Glutamatergic neuron (in vitro differentiated cells): ENCODE results near the gene PSAP. TPM values are rescaled to one million over a fixed set of nuclear protein-coding genes. Genes with fewer than 3 reads are reported as not detected.

Source experiments
- DNase-seq: peaks from one replicate; pipeline ENCODE4 v3.0.0; 2022
- H3K27ac Mint-ChIP-seq: one replicate; pipeline ENCODE4 v1.8.0; 2020; ENCODE audit warnings: mild to moderate bottlenecking, mixed read lengths, inconsistent platforms; ENCODE audit not compliant: unreplicated experiment
- H3K27me3 Mint-ChIP-seq: one replicate; pipeline ENCODE4 v1.8.0; 2020; ENCODE audit warnings: mild to moderate bottlenecking, moderate library complexity, mixed read lengths, inconsistent platforms; ENCODE audit not compliant: unreplicated experiment
- H3K36me3 Mint-ChIP-seq: one replicate; pipeline ENCODE4 v1.8.0; 2020; ENCODE audit warnings: mild to moderate bottlenecking, mixed read lengths, inconsistent platforms; ENCODE audit not compliant: unreplicated experiment
- H3K4me1 Mint-ChIP-seq: one replicate; pipeline ENCODE4 v1.8.0; 2020; ENCODE audit warnings: mild to moderate bottlenecking, low read depth, mixed read lengths, inconsistent platforms; ENCODE audit not compliant: unreplicated experiment
- H3K4me3 Mint-ChIP-seq: one replicate; pipeline ENCODE4 v1.8.0; 2020; ENCODE audit warnings: mild to moderate bottlenecking, mixed read lengths, inconsistent platforms; ENCODE audit not compliant: unreplicated experiment
- H3K9me3 Mint-ChIP-seq: one replicate; pipeline ENCODE4 v1.8.0; 2020; ENCODE audit warnings: mild to moderate bottlenecking, moderate library complexity, mixed read lengths, inconsistent platforms; ENCODE audit not compliant: unreplicated experiment
- CTCF ChIP-seq: fragments of 200-600 bp; sonication (generic); IDR thresholded peaks from one replicate; pipeline ENCODE4 v1.5.0; 2021; ENCODE audit not compliant: partially characterized antibody, unreplicated experiment
- total RNA-seq: library from RNA; stranded (reverse); fragmentation: NEBNext Ultra II Directional; extraction: Animal tissue kit (Norgen Biotek cat#: 25700); gene quantifications from one replicate; pipeline ENCODE4 v1.2.1, GENCODE V29; 2021; ENCODE audit not compliant: unreplicated experiment

The PSAP gene
- total RNA-seq, 1 donor from 2014 or later, result 737 TPM

GRCh38 chr10:71819441-71819861 lies 31.6 kb downstream of the PSAP start:
- DNase-seq, result no peak
- no peak for TF ChIP-seq CTCF
- Mint-ChIP-seq H3K4me3 (no peak overlapping the region), H3K36me3 (no peaks in the 10 kb centered on the region), H3K27me3 (peaks cover 12% of the 10 kb centered on the region), H3K27ac (no peak overlapping the region), H3K4me1 (no peaks in the 10 kb centered on the region), H3K9me3 (peaks cover 8% of the 10 kb centered on the region)

- peaks cover 12% of the 10 kb centered on the region for H3K27me3 Mint-ChIP-seq
- no peak overlapping the region for H3K27ac Mint-ChIP-seq
- H3K9me3 Mint-ChIP-seq, result peaks cover 8% of the 10 kb centered on the region
- DNase-seq, result no peak
- no peak for TF ChIP-seq CTCF
- no peak overlapping the region for H3K4me3 Mint-ChIP-seq
- H3K4me1 Mint-ChIP-seq, result no peaks in the 10 kb centered on the region
- H3K36me3 Mint-ChIP-seq, result no peaks in the 10 kb centered on the region
Measured at GRCh38 chr10:71818674-71819260, 32.3 kb downstream of the PSAP start.

- Mint-ChIP-seq H3K27ac (no peak overlapping the region), H3K27me3 (peaks cover 14% of the 10 kb centered on the region), H3K9me3 (peaks cover 11% of the 10 kb centered on the region), H3K4me3 (no peak overlapping the region), H3K36me3 (no peaks in the 10 kb centered on the region), H3K4me1 (peaks cover 3% of the 10 kb centered on the region)
- no peak for TF ChIP-seq CTCF
- DNase-seq, result no peak
Measured at GRCh38 chr10:71817831-71818655, 33.0 kb downstream of the PSAP start.

GRCh38 chr10:71816936-71817618 lies 34.0 kb downstream of the PSAP start:
- Mint-ChIP-seq H3K27ac (no peak overlapping the region), H3K9me3 (peaks cover 11% of the 10 kb centered on the region), H3K27me3 (peaks cover 16% of the 10 kb centered on the region), H3K4me3 (no peak overlapping the region), H3K36me3 (no peaks in the 10 kb centered on the region), H3K4me1 (peaks cover 3% of the 10 kb centered on the region)
- no peak for DNase-seq
- no peak for TF ChIP-seq CTCF

- no peak for DNase-seq
- Mint-ChIP-seq H3K4me3 (no peak overlapping the region), H3K9me3 (peaks cover 9% of the 10 kb centered on the region), H3K27ac (no peak overlapping the region), H3K4me1 (peaks cover 3% of the 10 kb centered on the region), H3K27me3 (peaks cover 16% of the 10 kb centered on the region), H3K36me3 (no peaks in the 10 kb centered on the region)
- TF ChIP-seq CTCF, result no peak
Measured at GRCh38 chr10:71816421-71816851, 34.6 kb downstream of the PSAP start.
